ENCODE results near the gene CUX1. TPM values are rescaled to one million over a fixed set of nuclear protein-coding genes. Genes with fewer than 3 reads are reported as not detected.

The CUX1 gene
- total and polyA plus RNA-seq, 2 of the 13 experiments (the other 11 are each of a cell fraction or from before 2014, with no cell fraction given) = 13.7 to 14.9 TPM

- no peak for TF ChIP-seq IRX3 (CRISPR knock-in tag; IDR thresholded peaks at IDR 0.05; ENCODE audit: borderline replicate concordance, low read depth)
- TF ChIP-seq ZSCAN25 (CRISPR knock-in tag; IDR thresholded peaks at IDR 0.05) = no peak
- 0 out of 2 replicates have a peak, but pooled peaks have one; percentile 50 for TF ChIP-seq MED1 (CRISPR knock-in tag; IDR thresholded peaks at IDR 0.05)
- no peak for TF ChIP-seq ZBTB21 (CRISPR knock-in tag; IDR thresholded peaks at IDR 0.05)
- no peak for TF ChIP-seq GLMP (CRISPR knock-in tag; IDR thresholded peaks at IDR 0.05; ENCODE audit: borderline replicate concordance)
- no peak for TF ChIP-seq GPN1 (CRISPR knock-in tag; IDR thresholded peaks at IDR 0.05; ENCODE audit: borderline replicate concordance)
- no peak for TF ChIP-seq SMAD9 (CRISPR knock-in tag; IDR thresholded peaks at IDR 0.05)
- TF ChIP-seq NCOA2 (CRISPR knock-in tag; IDR thresholded peaks at IDR 0.05) = no peak
These were observed 435.9 kb downstream of the CUX1 start (continued) for GRCh38 chr7:102253066-102253972.

- CTCF ChIA-PET (ENCODE audit: low intra/inter-chr PET ratio, low total read pairs) = no interaction called here
- Histone ChIP-seq H3K4me1 (ENCODE audit: insufficient read depth, low read length) (peaks cover 57% of the 10 kb centered on the region), H3K27ac (ENCODE audit: extremely low read length, insufficient read depth, low read length) (peak overlapping the region; percentile 58), H3K4me2 (ENCODE audit: low read depth, low read length) (no peak overlapping the region), H3K36me3 (replicated peaks in 1 of 2; ENCODE audit: control insufficient read depth in 1 of 2, insufficient read depth in 2 of 2, low read length in 2 of 2) (peaks cover 3 to 14% of the 10 kb centered on the region in 2 experiments; a peak in 3 of 5 replicates), H3K27me3 (ENCODE audit: control insufficient read depth in 1 of 2, insufficient read depth in 2 of 2, low read length in 2 of 2) (no peaks in the 10 kb centered on the region), H4K20me1 (ENCODE audit: insufficient read depth, low read length) (no peaks in the 10 kb centered on the region), H2AFZ (ENCODE audit: low read length) (no peak overlapping the region), H3K4me3 (replicated peaks in 1 of 3; ENCODE audit: insufficient read depth in 1 of 3, low read depth in 2 of 3, low read length in 3 of 3) (no peak overlapping the region; a peak in 1 of 6 replicates), H3K9me3 (ENCODE audit: low read length) (no peaks in the 10 kb centered on the region), H3K9ac (ENCODE audit: insufficient read depth, low read depth, low read length) (no peak overlapping the region), H3K79me2 (ENCODE audit: insufficient read depth, low read length) (no peaks in the 10 kb centered on the region)
- TF ChIP-seq PAX8 (CRISPR knock-in tag; IDR thresholded peaks at IDR 0.05; ENCODE audit: borderline replicate concordance) = no peak
- peak; percentile 45 for TF ChIP-seq ZNF687 (CRISPR knock-in tag; IDR thresholded peaks at IDR 0.05)
- intact Hi-C loops (cut with micrococcal nuclease; ENCODE audit: unreplicated experiment) (loop anchor here (2.0 kb wide), 1 partner anchor 19 kb away; no protein-coding TSS in a partner anchor), in situ Hi-C loops (cut with HindIII; ENCODE audit: extremely low pct_ligation_motif_present, low pct_unique_long_range_greater_than_20kb) (loop anchor here (10.0 to 25.0 kb wide), 2 partner anchors 439 to 567 kb away; partner anchors contain the start of gene CUX1)
- BruUV-seq (replicated peaks) = no TSS peak
- DNase-seq (ENCODE audit: low spot score) (no peak), FAIRE-seq (no peak), ATAC-seq (no peak)
- WGBS (ENCODE audit: low lambda C conversion rate) = 94% methylated on average over 12 of the region's 13 CpGs
- POLR2A ChIA-PET = no interaction called here
These were observed 436.5 kb downstream of the CUX1 start for GRCh38 chr7:102253973-102254370.
